NCI-H1417 treated with DMSO at 0.1 percent for 48 hours (cell line): ENCODE measurements around the gene ERC2.
A peak's percentile ranks its signal among the peaks of the same experiment; 100 is the strongest.

Source experiments
- DNase-seq: peaks from one replicate; lab custom pipeline; 2025; lab: John Stamatoyannopoulos, UW

Gene ERC2

DNA sequence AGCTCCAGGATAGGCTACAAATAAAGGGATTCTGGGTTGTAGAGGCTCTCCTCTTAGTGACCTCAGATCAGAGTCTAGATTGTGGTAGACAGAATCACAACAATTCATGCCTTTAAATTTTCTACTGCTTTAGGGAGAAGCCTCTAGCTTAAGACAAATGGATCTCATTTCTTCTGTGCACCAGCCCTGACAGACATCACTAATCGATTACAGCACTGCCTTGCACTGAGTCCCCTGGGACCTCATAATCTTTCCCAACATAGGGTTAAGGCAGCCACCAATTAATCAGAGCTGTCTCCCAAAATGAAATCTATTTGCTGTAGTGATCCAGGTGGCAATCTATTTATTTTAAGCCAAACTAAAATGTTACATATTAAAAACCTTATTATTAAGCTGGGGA is 544.6 kb downstream of the ERC2 start:
- DNase-seq = no peak

DNA sequence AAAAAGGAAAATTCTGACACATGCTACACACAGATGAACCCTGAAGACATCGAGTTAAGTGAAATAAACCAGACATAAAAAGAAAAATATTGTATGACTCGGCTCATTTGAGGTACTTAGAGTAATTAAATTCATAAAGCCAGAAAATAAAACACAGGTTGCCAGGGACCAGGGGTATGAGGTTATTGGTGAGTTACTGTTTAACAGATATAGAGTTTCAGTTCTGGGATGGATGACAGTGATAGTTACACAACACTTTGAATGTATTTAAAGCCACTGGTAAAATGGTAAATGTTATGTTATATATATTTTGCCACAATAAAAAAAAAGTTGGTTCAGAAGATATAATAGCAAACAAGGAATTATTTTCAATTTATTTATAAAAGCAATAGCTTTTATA is 545.1 kb downstream of the ERC2 start:
- DNase-seq = no peak

DNA sequence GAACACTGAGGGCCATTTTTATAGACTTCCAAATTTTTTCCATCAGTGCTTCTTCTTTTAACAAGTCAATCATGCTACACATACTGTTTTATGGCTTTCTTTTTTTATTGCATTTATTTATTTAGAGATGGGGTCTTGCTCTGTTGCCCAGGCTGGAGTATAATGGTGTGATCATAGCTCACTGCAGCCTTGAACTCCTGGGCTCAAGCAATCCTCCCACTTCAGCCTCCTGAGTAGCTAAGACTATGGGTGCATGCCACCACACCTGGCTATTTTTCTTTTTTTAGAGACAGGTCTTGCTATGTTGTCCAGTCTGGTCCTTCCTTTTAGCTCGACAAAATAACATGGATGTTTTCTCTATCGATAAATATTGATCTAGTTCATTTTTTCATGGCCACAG is 555.4 kb downstream of the ERC2 start:
- no peak for DNase-seq

DNA sequence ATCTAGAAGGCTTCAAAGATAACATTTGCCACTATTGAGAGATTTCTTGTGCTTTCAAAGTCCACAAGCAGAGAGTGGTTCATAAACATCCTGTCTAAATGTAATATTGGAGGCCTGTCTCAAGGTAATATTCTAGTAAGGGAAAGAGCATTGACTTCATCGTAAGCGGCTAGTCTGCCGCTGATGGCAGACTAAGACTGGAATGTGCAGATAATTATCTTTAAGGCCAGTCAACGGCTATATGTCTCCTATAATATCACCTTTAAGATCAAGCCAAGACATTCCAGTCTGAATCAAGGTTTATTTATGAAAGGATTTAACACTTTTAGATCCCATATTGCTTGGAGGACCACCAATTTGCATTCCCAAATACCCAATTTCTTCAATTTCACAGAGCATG is 557.0 kb downstream of the ERC2 start:
- DNase-seq = no peak

DNA sequence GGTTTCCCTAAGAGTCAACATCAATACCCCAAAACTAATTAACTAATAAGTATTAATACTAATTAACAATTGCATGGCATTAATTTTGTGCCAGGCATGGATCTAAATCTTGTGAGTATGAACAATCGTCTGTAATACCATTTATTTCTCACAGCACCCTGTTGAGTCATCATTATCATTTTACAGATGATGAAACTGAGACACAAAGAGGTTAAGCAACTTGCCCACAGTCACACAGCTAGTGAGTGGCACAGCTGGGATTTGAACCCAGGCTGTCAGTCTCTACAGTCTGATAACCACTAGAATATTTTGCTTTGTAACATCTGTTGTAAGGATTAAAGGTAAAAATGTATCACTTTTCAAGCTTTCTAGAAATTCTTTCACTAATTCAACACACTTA is 557.7 kb downstream of the ERC2 start:
- no peak for DNase-seq

DNA sequence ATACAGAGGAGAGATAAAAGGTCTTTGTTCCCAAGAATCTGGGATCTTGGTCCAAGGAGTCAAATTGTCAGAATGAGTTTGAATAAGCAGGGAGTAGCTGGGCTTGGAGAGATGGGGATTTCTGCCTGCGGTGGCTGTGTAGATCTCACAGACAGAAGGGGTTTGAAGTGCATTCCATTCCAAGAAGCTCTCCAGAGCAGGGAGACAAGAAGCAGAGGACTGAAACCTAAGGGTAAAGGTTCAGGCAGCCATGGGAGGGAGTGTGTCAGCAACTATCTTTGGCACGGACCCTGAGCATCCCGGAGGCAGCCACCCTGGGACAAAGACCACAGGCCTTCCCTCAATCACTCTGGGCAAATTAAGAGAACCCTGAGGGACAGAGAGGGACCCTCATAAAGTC is 558.9 kb downstream of the ERC2 start:
- no peak for DNase-seq

DNA sequence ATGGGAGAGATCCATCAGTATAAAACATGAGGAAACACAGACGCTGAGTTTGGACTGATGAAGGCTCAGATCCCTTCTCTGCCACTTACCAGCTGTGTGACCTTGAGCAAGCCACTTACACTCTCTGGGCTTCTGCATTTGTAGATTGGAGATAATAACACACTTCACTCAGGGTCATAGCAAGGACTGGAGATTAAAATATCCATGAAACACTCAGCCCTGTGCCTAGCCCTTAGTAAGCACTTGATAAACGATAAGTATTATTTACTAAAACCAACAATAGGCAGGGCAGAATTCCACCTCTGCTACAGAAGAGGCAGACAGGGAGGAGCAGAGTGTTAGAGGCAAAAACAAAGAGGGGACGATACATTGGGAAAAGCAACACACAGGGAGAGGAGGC is 560.7 kb downstream of the ERC2 start:
- DNase-seq = no peak

DNA sequence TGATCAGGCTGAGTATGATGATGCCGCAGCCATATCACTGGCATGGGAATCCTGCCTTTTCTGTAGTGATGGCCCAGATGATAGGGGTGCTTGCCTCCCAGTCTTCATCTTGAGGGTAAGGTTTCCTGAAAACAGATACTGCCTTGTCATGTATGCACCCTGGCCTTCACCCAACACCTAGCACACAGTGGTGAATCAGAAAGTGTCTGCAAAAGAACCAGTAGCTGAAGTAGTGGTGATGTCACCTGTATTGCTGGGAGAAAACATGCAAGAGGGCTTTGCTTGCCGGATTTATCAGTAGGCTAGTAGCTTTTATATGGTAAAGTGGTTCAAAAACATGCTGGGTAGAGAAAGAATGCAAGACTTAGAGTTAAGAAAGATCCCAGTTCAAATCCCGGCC is 561.4 kb downstream of the ERC2 start:
- DNase-seq = no peak

DNA sequence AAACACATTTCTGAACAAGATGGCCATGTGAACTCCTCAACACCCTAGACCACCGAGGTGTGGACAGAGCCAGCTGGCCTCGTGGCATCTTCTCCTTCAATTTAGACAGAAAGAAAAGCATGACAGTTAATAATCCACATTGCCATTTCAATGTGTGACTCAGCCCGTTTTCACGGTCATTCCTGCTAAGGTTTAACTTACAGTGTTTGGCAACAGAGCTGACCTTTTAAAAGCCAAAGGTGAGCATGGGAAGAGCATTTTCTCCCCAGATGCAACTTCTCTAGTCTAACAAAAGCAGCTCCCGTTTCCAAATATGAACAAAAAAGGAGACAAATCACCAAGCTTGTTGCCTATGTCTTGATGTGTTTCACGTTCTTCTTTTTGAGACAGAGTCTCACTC is 563.6 kb downstream of the ERC2 start:
- no peak for DNase-seq

DNA sequence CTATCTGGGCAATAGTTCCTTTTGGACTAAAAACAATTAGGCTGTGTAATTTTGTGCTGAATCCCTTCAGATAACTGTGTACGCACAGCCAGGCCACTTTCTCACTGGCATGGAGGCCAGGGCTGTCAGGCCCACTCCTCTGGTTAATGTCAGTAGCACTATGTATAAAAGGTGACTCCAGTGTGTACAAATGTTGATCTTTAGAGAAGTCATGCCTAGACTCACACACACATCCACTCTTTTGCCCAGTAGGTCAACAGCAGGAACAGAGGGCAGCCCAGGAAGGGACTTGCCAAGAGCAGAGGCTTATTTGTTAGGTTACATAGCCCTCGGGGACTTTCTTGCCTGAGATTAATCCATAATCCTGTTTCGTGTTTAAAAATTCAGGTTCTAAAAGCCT is 564.6 kb downstream of the ERC2 start:
- no peak for DNase-seq

DNA sequence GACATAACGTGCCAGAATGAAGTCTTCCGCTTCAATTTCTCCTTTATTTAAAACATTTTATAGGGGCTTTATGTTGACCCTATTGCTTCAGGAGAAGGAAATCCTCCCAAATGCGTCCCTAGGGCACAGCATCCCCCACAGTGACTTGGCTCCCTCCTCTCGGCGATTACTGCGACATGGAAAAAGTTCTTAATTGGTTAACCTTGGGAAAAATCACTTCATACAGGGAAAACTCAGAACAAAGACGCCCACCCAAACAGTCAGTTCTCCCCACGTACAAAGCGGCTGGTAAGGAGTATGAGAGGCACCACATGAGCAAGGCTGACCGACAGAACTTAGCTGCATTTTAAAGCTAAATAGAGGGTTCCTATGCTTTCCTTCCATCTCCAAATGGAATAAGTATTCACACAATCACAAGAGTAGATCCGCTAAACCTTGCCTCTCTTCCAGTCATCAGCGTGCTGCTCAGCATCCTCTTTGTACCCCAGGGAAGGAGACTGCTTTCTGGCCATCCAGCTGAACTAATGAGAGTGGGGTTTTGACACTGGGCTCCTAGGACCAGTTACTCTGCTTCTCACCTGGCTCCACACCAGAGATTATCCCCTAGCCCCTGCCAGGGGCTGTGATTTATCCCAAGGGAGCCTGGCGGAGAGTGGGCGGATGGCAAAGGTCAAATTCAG is 565.9 kb downstream of the ERC2 start:
- DNase-seq = no peak

DNA sequence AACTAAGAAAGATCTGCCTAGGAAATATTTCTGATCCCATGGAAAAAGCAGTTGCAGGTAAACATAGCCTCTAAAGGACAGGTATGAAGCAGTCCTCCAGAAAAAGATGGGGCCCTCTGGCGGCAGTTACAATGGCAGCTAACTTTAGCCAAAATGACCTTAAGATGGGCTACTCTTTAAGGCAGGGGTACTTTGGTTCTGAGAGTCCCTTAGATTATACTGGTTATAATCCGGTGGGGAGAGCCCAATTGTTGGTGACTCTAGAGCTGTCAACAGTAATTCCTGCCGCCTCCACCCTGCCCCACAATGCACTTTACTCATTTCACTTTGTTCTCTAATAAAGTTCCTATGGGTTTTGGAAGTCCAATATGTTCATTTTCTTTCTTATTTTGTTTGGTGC is 568.4 kb downstream of the ERC2 start:
- DNase-seq = no peak

DNA sequence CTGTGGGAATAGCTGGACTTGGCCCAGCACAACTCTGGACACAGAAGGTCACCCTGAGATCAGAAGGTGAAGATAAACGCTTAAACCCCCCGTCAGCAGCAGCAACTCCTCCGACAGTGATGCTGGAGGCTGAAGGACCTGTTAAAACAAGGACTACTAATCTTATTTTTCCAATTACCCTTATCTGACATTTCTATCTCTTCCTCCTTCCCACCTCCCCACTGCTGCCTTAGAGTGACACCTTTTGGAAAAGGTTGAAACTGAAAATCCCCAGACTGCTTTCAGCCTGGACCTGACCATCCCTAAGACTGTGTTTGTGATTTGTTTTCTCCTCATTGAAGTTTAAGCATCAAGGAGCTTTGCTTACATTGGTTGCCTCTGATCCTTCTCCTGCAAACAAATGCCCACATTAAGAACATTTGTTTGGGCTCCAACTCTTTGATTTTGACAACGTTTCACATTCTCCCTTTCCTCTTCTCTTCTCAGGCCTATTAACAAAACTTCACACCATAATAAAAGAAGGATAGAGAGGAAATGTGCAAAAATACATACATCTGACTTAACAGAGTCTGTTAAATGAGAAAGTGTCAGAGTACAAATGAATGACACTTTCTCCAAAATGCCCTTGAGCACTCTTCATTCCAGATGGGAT is 570.6 kb downstream of the ERC2 start:
- DNase-seq = no peak

DNA sequence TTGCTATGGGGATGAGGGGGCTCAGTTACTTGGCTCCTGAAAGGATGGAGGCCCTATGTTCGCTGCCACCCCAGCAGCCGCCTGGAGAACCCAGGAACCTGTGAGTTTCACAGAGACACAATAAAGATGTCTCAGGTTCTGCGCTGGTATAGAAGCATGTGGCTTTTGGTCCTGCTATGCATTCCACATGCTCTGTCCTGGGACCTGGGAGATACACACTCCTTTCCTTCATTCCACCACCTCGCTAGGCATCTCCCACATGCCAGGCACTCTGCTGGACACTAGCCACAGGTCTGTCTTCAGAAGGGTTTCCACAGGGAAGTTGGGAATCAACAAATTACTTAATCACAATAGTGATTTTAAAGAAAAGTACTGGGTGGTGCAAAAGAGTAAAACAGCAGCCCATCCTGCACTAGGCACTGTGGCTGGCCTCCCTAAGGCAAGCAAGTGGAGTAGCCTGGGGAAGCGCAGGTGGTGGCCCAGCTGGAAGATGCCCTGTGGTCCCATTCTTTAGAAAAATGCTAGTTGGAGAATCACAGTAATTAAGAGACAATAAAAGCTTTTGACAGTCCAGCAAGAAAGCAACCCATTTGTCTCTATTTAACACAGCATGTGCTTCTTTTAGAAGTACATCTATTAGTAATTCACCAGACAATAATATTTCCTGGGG is 572.2 kb downstream of the ERC2 start:
- peak; percentile 50 for DNase-seq

DNA sequence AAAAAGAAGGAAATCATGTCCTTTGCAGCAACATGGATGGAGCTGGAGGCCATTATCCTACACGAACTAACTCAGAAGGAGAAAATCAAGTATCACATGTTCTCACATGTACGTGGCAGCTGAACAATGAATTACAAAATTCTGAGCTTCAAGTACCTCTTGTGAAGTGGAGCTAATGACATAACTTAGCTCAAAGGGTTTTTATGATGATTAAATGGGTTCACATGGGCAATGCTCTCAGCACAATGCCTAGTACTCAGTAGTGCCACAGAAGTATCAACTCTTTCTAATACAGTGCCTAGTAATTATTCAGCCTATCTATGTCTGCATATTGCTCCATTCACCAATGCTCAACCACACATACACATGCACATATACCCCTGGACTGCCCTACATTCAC is 573.7 kb downstream of the ERC2 start:
- DNase-seq = no peak

DNA sequence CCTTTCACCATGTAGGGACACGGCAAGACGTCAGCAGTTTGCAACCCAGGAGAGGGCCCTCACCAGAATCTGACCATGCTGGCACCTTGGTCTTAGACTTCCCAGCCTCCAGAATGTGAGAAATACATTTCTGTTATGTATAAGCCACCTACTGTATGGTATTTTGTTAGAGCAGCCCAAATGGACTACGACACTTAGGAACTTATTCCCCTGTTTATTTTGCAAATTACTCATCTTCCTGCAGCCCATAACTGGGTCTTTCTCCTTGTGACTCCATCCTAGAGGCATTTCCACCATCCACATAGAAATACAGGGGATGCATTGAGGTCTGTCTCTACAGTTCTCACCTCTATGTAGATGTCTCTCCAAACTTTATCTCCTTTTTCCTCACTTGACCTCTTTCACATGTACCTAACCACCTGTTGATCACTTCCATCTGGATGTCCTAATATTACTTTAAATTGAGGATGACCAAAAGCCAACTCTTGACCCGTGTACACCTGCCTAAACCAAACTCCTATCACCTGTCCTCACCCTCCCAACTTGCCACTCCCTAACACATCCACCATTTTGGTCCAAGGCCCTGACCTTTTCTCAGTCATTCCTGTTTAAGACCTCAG is 575.1 kb downstream of the ERC2 start:
- DNase-seq = no peak

DNA sequence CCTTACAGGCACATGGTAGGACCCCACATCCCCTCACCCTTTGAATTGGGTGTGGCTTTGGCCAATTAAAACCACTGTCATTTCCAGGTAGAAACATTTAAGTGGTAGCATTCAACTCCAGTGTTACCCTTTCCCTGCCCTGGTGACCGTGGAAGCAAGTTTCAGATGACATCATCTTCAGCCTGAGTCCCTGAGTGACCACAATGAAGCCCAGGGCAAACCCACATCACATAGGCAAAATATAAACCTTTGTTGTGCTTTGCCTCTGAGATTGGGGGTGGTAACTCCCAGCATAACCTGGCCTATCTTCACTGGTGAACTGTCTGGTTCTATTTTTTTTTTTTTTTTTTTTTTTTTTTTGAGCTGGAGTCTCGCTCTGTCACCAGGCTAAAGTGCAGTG is 577.2 kb downstream of the ERC2 start:
- no peak for DNase-seq

DNA sequence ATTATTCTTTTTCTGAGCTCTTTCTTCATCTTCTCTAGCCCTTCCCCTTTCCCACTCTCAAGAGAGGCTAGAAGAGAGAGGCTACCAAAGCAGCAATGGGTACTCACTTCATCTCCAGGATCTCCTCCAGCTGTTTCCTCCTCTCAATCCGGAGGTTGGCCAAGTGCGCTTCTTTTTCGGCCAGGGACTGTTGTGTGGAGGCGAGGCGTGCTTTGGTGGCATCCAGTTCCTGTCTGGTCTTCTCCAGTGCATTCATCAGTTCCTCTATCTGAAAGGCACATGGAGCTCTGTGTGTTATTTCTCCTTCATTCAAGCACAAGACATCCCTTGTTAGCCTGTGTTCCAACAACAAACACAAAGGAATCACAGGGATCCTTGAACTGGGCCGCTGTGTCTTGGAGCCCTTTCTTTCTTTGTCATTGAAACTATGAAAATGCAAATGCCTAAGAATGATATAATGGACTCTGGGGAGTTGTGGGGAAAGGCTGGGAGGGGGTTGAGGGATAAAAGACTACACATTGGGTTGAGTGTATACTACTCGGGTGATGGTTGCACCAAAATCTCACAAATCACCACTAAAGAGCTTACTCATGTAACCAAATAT is 579.9 kb downstream of the ERC2 start:
- no peak for DNase-seq

DNA sequence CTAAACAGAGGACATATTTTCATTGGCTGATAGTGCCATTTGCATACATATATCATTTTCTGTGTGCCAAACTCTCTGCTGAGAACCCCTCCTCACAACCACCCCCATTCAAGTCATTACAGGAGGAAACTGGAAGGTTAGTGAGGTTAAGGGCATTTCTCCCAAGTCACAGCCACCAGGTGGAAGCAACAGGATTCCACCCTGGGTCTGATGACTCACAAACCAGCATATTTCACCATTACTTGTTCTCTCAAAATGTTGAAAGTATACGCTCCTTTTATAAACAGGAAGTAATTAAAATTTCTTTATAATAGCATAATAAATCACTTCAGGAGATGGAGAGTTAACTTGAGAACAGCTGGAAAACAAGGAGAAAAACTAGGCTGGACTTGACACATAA is 582.5 kb downstream of the ERC2 start:
- DNase-seq = no peak

DNA sequence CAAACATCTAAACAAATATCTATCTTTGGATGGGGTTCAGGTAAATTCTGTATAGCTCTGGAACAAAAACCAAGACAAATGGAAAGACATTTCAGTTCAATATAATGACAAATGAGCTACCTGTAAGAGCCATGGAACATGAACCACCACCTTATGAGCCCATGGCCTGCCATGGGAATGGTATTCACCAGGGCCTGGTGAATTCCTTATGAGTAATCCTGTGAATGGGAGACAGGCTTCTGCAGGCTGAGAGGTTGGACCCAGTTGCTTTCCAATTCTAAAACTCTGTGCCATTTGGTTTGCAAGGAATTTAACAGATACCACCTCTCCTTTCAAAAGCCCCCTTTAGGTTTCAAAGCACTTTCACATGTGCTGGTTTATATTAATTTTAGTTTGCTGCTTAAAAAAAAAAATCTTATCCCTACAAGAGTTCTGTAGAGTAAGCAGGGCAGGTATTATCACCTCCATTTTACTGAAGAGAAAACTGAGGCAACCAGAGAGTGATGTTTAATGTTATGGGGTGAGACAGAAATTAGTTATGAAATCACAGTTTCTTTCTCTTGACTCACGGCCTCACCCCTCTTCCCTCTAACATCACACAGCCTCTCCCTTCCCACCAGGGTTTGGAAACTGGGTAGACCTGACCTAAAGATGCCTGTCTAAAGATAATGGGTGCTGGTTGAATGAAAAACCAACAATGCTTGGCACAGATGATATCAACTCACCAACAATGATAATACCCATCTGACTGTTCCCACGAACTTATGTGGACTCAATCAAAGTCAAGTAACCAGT is 583.6 kb downstream of the ERC2 start:
- DNase-seq = no peak

DNA sequence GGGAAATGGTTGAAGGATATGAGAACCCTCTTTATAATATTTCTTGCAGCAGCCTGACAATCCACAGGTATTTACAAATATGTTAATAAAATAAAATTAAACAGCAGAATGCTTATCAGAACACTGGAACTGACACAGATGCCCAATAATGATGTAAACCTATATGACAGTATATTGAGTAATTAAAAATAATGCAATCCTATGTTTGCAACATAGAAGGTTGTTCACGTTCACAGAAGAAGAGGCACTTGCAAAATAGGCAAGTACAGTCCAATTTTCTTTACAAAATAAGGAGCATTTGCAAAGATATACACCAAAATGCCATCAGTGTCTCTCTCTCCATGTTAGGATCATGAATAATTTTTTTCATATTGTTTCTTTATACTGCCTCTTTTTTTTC is 584.2 kb downstream of the ERC2 start:
- DNase-seq = no peak

DNA sequence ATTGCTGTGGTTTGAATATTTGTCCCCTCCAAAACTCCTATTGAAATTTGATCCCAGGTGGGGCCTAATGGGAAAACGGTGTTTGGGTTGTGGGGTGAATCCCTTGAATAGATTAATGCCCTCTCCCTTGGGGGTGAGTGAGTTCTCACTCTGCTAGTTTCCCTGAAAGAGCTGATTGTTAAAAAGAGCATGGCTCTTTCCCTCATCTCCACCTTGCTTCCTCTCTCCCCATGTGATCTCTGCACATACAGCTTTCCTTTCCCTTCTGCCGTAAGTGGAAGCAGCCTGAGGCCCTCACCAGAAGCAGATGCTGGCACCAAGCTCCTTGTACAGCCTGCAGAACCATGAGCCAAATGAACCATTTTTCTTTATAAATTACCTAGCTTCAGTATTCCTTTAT is 586.3 kb downstream of the ERC2 start:
- DNase-seq = no peak
